Fibroblast of upper back skin (primary cell): Measurements from ENCODE around the gene SIGLEC12.
"Not testable (repeated sequence)": the region's sequence is repeated elsewhere in the genome, so short reads cannot be mapped to it uniquely, and the experiment has no call there.

ENCODE experiments used
- DNase-seq: peaks from one replicate; pipeline ENCODE4 v3.0.0-alpha.2; 2013

Gene SIGLEC12

DNA sequence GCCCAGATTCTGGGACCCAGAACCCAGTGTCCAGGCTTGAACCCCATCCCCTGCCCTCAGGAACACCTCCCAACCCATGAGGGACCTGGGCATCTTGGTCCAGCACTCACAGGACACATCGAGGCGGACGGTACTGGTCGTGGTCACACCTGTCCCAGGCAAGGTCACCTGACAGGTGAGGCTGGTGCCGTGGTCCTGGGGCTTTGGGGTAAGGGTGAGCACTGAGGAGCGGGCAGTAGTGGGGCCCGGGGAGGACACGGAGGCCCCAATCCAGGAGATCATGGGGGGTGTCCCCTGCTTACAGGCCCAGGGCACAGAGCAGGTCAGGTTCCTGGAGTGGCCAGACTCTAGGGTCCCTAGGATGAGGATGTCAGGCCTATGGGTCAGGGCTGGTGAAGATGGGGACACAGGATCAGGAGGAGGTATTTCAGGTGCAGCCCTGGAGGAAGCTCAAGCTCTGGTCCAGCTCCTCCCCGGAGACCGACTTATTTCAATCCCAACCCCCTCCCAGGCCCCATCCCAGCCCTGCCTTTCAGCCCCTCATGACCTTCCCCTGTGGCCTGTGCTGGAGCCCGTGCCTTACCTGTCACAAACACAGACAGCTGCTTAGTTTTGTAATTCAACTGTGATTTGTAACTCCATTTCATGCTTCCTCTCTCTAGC lies 44.1 kb downstream of the SIGLEC12 start:
- no peak for DNase-seq

DNA sequence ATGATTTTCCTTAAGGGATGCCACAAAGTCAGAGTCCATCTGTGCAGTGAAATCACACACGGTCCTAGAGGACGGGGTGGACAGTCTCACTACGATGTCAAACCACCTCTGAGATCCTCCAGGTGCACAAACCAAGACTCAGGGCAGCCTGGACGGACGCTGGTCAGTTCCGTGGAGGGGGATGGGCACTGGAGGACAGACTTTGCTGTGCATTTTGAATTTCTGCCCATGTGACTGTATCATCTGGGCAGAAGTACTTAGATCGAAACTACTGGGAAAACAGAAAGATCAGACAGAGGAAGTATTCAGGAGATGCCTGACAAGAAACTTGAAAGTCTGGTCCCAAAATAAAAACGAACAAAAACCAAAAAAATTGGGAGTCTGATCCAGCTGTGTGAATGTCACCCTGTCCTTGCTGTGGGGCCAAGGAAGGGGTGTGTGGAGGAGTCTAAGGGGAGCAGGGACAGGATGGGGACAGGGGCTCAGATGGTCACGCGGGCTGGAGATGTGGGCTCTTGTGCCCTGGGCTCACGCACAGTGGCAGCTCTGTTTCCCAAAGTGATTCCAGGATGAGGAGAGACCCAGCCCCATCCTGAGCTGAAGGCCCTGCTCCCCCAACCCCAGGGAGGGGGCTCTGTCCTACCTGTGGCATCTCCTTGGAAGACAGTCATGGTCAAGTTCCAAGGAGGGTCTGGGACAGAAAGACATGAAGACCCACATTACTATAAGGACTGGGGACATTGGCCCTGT lies 44.9 kb downstream of the SIGLEC12 start:
- DNase-seq = no peak

GRCh38 chr19:51450730-51451307 lies 50.8 kb downstream of the SIGLEC12 start:
- no peak for DNase-seq

DNA sequence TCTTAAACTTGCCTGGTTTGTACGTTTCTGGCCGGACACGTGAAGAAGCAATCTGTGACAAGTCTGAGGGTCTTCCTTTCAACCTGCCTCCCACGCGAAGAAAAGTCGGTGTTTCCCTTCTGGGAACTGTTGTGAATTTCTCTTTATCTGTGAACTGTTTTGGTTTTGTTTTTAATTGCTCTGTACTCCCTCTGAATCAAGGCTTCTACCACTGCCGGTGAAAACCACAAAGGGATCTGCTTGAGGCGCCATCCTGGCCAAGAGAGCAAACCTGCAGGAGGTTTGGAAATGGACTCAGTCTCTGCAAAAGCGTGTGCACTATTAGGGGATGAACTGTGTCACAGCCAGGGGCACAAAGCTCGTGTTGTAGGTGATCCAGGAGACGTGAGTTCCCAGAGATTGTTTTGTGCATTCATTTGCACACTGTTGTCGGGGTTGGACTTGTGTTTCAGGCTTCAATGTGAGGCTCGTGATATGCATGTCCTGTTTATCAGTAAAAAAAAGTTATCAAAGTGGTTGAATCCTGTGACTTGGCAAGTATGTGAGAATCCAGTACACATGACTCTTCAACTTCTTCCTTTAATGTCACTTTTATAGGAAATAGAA lies 53.1 kb downstream of the SIGLEC12 start:
- DNase-seq = no peak

DNA sequence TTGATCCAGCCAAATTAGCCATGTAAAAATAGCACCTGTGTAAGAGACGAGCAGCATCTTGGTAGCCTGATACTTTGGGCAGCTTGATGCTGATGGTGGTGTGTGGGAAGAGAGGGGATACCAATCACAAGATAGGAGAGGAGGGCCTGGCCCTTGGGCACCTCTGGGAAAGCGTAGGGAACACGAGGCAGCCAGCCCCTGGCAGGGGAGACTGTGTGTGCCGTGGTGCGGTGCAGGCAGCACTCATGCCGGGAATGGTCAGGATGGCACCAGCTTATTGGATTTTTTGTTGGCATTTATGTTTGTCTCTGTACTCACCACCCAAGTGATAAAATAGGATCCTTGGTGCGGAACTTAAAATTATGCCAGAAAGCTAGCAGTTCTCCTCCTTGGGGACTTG lies 53.6 kb downstream of the SIGLEC12 start:
- DNase-seq = no peak

DNA sequence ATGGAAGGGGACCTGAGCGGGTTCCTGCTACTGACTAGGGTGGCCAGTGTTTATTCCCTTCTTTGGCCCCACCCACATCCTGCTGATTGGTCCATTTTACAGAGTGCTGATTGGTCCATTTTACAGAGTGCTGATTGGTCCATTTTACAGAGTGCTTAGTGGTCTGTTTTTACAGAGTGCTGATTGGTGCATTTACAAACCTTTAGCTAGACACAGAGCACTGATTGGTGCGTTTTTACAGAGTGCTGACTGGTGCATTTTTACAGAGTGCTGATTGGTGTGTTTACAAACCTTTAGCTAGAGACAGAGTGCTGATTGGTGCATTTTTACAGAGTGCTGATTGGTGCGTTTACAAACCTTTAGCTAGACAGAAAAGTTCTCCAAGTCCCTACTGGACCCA lies 54.1 kb downstream of the SIGLEC12 start:
- DNase-seq = not testable (repeated sequence)

DNA sequence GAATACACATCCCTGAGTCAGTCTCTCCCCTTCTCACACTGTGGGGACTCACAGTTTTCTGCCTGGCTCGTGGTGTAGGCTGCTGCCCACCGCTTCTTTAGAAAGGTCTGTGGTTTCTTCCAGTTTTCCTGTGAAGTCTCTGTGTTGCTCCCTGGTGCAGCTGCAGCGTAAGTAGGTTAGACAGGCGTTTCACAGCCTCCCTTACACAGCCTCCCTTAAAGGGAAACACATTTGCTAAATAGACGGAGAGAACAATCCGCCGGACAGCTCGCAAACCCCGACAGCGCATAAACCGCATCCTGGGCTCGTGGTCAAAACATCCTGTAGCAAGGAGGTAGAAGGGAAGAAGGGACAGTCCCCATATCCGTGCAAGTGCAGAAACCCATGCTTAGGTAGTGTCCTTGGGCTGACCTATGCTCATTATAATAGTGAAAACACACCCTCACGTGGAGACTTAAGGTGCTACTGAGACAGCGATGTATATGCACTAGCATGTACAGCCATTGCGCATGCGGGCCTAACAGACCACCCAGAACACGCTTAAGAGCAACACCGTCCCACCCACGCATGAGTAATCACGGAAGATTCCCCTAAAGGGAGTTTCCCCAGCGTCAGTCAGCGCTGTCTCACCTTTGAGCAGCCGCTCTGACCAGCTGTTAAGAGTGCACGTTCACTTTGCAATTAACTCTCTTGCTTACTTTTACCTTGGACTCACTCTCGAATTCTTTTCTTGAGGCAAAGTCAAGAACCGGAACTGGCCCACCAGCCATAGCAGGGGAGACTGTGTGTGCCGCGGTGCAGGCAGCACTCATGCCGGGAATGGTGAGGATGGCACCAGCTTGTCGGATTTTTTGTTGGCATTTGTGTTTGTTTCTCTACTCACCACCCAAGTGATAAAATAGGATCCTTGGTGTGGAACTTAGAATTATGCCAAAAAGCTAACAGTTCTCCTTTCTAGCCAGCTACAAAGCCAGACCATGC lies 59.9 kb downstream of the SIGLEC12 start:
- DNase-seq = no peak
